Stimulated activated CD4-positive, alpha-beta T cell treated with anti-CD3 and anti-CD28 coated beads, TNF-alpha, amount 100 ng/mL, for 48 hours (primary cell): ENCODE measurements around the gene LHX2.

Experiments
- DNase-seq, 3 donors: peaks; one replicate each; pipeline ENCODE4 v3.0.0-alpha.2; 2020; ENCODE audit warnings: low read depth in 3 of 3

The LHX2 gene

DNA sequence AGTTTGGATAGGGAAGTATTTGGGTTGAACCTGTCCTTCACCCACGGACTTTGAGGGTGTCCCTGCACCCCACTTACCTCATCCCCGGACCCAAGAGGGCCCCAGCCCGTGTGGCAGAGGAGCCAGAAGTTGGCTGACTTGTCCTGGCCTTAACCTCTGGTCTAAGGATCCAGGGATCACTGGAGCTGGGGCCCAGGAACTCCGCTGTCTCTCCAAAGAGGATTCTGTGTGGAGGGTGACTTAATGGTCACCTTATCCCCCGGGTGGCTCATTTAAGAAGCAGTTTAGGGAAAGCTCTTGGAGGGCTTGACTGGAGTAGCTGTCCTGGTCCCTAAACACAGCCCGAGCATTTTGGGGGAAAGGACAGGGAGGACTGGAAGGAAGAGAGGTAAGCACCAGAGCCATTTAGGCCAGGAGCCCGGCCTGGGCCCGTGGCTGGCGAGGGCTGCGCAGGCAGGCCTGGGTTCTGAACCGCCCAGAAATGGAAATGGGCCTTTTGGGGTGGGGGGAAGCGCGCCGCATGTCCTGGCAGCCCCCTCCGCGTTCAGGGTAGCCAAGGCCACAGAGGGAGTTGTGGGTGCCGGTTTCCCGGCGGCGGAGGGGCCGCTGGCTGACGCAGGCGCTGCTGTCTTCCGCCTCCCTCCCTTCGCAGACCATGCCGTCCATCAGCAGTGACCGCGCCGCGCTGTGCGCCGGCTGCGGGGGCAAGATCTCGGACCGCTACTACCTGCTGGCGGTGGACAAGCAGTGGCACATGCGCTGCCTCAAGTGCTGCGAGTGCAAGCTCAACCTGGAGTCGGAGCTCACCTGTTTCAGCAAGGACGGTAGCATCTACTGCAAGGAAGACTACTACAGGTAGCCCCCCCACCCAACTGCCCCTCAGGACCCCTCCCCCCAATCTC lies 2.0 kb downstream of the LHX2 start:
- DNase-seq = no peak

GRCh38 chr9:124014211-124014955 lies 2.8 kb downstream of the LHX2 start:
- DNase-seq = no peak

DNA sequence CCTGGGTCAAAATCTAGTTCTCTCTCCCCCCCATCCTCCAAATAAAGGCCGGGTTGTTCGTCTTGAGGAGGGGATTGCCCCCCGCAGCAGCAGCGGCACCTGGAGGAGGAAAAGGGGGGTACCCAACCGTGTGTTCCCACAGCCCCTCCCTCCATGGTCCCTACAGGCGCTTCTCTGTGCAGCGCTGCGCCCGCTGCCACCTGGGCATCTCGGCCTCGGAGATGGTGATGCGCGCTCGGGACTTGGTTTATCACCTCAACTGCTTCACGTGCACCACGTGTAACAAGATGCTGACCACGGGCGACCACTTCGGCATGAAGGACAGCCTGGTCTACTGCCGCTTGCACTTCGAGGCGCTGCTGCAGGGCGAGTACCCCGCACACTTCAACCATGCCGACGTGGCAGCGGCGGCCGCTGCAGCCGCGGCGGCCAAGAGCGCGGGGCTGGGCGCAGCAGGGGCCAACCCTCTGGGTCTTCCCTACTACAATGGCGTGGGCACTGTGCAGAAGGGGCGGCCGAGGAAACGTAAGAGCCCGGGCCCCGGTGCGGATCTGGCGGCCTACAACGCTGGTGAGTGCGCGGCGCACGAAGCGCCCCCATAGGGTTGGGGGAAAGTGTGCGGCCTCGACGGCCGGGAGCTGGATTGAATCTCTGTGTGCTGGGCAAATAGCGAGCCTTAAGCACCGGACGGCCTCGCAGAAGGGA lies 3.5 kb downstream of the LHX2 start:
- no peak for DNase-seq

DNA sequence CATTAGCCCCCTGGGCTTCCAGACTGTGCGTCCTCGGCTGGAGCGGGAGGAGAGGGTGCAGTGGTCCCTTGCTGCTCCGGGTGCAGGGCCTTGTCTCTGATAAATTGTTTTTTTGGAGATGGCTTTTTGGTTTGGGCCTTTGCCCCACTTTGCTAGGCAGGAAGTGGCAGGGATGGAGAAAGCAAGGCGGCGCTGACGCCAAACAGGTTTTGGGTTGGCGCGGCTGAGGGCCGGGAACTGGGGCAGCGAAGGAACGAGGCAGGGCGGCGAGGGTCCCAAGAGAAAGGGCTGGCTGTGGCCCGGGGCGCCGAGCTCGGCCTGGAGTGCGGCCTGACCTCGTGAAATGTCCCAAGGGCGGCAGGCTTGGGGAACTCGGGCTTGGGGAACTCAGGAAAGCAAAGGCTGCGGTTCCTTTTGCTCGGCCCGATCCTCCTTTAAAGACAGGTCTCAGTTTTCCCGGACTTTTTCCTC lies 4.1 kb downstream of the LHX2 start:
- DNase-seq = no peak

DNA sequence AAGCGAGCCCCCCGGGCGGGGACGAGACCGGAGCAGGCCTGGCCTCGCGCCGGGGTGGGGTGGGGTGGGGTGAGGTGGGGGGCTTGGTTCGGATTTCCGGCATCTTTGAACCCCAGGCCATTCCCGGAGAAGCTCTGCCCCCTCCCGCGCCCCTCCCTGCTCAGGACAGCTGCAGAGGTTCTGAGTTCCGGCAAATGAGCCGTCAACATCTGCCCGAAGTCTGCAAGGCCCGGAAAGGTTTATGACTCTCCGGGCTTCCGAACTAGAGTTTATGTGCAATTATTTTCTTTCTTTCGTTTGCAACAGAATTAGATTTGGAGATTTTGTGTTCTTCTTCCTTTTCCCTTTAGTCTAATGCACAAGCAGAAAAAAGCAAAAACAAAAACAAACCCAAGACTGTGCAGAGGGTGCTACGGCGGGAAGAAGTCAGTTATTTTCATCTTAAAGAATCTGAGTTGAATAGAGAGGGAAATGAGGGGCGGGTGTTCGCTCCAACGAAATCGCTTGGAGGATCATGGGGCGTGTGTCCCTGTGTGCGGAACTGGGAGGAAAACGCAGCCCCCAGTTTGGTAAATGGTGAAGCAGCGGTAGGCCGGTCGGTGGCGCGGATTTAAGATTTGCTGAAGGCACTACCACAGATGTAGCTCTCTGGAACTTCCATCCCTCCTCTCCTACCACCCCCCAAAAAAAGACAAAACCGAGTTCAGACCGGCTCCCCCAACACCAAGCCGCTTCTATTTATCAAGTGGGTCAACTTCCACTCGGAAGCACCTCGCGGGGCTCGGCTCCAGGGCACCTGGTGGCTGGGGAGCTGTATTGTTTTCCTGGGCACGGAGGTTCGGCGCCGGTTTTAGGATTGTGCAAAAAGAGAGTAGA lies 4.8 kb downstream of the LHX2 start:
- no peak for DNase-seq

GRCh38 chr9:124017051-124017928 lies 5.7 kb downstream of the LHX2 start:
- DNase-seq = no peak

GRCh38 chr9:124017929-124018729 lies 6.6 kb downstream of the LHX2 start:
- no peak for DNase-seq

DNA sequence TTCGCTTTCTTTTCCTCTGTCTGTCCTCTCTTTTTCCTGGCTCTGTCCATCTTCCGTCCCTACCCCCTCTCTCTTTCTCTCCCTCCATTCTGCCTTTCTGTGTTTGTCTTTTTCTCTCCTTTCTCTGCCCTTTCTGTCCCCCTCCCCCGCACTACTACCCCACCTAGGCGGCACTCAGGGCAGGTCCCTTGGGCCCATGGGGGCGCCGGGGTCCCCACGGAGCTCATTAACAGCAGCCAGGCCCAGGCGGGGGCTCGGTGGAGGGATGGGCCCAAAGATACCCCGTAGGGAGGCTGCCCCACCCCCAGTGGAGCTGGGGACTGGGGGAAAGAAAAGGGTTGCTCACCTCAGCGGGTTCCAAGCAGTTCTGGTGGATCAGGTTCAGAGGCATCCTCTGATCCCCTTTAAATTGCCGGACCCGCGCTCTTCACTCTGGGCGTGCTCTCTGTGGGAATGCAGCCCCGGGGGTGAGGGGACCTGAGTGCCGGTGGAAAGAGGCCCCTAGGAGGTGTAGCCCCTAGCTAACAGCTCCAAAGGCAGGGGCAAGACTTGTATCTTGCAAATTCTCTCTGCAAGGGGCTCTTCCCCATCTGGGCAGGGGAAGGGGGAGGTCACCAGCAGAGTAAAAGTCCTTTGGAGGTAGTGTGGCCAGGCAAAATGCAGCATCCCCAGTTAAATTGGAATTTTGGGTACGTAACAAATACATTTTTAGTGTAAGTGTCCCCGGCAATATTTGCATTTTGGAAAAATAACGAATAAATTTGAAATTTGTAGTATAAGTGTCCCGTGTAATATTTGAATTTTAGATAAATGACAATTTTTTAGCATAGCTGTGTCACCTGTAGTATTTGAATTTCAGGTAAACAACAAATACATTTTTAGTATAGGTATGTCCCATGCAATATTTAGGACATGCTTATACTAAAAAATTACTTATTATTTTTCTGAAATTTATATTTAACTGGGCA lies 7.4 kb downstream of the LHX2 start:
- DNase-seq = no peak

DNA sequence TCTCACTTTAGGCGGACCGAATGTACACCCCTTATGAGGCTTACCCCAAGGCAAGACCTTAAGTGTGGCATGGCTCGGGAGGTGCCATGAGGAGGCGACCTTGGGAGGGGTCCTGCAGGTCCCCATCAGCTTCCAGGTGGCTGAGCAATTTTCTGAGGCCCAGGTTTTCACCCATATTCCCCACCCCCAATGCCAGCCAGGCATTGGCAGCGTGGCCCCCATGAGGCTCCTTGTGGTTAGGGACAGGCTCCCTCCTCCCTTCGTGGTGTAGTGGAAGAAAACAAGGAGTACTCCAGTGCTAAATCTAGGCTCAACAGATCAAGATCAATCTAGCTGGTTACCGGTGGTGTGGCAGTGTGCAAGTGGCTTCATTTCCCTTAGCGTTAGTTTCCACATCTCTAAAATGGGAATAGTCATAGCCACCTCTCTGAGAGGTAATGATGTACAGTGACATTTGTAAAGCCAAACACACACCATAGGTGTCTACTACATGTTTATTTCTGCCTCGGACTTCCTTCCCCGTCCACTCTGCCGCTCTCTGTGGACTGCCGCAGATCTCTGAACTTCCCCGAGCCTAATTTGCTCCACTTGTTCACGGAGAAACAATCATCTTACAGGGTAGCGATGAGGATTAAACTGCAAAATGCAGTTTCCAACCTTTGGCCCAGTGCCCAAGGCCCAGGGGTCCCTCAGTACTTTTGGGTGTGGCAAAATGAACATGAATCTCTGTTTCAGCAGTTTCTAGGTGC lies 8.4 kb downstream of the LHX2 start:
- DNase-seq = no peak

- no peak for DNase-seq
Observed at GRCh38 chr9:124020520-124021384, 9.2 kb downstream of the LHX2 start.

DNA sequence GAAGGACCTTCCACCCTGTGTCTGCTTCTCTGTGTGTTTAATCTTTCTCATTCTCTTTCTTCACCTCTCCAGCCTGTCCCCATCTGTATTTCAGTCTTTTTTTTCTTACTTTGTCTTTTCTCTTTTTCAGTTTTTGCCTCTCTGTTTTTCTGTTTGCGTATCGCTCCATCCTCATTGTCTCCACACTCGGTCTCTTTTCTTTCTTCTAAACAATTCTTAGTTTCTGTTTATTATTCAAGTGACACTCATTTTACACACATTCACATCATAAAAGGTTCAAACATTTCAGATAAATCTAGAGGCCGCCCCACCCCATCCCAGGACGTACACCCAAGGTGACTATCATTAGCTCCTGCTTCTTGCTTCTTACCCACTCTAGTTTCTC lies 9.8 kb downstream of the LHX2 start:
- no peak for DNase-seq

DNA sequence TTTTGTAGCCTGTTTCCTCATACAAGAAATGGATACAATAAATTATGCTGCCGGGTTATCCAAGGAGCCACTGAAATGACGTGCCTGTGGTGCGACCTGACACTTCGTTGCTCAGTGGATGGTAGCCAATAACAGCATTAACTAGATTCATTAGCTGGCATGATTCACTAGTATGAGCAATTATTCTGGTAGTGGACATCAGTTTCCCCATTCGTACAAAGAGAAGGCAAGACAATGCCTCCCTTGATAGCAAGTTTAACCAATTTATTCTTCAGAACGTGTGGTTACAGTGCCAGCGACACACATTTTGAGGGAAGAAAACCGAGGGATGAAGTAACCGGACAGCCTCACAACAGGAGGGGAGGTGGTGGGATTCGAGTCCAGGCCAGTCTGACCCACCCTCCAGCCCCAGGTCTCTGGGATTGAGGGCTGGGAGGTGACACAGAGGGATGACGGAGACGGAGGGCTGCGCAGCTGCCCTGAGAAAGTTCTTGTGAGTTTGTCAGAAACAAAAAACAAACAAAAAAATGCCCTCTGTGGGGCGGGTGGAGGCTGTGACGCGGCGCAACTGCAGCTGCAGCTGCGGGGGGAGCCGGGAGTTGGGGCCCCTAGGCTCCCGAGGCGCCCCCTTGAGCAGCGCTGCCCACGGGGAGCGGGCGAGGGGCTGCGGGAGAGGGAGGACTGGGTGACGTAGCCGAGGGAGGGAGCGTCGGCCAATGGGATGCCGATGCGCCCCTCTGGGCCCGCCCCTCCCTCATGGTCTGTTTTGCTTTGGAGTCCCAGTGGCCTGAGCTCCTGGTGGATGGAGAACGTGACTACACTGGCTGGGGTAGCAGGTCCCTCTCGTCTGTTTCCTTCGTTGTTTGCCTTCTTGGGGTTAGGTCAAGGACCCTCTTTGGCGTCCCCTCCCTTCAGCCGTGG lies 10.9 kb downstream of the LHX2 start:
- no peak for DNase-seq

DNA sequence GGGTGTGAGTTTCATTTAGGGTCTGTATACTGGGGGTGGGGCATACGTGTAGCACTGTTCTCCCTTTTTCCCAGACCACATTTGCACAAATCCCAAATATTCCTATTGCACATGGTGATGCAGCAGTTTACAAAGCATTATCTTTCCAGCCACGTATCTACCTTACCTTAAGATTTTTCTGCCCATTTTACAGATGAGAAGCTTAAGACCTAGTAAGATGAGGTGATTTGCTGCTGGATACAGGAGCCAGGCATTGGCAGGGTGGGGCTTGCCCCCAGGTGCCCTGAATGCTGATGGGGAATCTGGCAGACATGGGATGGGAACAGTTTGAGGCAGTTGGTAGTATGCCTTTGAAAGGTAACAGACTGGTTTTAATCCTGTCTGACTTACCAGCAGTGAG lies 12.5 kb downstream of the LHX2 start:
- DNase-seq = no peak

DNA sequence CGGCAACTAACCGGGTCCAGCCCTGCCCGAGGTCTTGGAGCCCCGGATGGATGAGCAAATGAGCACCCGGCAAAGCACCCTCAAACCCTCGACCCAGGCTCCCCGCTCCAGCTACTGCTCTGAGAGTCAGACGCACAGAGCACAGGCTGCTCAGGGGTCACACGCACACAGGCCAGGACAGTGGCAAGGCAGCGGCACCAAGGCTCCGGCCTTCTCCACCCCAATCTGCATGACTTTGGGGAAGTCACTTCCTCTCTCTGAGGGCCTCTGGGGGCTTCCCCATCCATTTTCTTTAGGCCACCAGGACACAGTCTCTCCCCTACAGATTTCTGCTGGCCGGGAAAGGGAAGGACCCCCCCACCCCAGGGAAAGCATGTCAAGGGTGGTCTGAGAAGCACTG lies 18.0 kb downstream of the LHX2 start:
- no peak for DNase-seq

- no peak for DNase-seq
Observed at GRCh38 chr9:124030969-124031451, 19.4 kb downstream of the LHX2 start.
